SK-N-SH treated with all-trans-retinoic acid at 6 μM for 48 hours (cell line): ENCODE results near the gene FAM20C.

Experiments used
- ARNTL ChIP-seq: fragments of 450-650 bp; formaldehyde crosslinking; IDR thresholded peaks from 2 replicates; pipeline ENCODE4 v1.5.0; 2020; ENCODE audit warnings: low read depth, mild to moderate bottlenecking, moderate library complexity, borderline replicate concordance
- ESRRG ChIP-seq: fragments of 250-450 bp; sonication (Bioruptor Pico); IDR thresholded peaks from 2 replicates; pipeline ENCODE4 v1.6.1; 2021; ENCODE audit warnings: mild to moderate bottlenecking
- GLIS3 ChIP-seq: fragments of 250-450 bp; sonication (Bioruptor Pico); IDR thresholded peaks from 2 replicates; pipeline ENCODE4 v1.5.0; 2020; ENCODE audit warnings: mild to moderate bottlenecking, moderate library complexity
- PPARA ChIP-seq: fragments of 250-450 bp; sonication (Bioruptor Pico); IDR thresholded peaks from 2 replicates; pipeline ENCODE4 v1.5.0; 2020; ENCODE audit warnings: mild to moderate bottlenecking, borderline replicate concordance
- RARB ChIP-seq: fragments of 250-450 bp; sonication (Bioruptor Pico); IDR thresholded peaks from 2 replicates; pipeline ENCODE4 v1.8.0; 2021; ENCODE audit warnings: mild to moderate bottlenecking, moderate library complexity
- SNAI2 ChIP-seq: fragments of 250-450 bp; sonication (Bioruptor Pico); IDR thresholded peaks from 2 replicates; pipeline ENCODE4 v1.5.0; 2020; ENCODE audit warnings: mild to moderate bottlenecking, moderate library complexity
- TCF4 ChIP-seq: fragments of 250-450 bp; sonication (Bioruptor Pico); IDR thresholded peaks from 2 replicates; pipeline ENCODE4 v1.8.0; 2021; ENCODE audit warnings: mild to moderate bottlenecking, moderate library complexity, borderline replicate concordance
- ZC3H10 ChIP-seq: fragments of 250-450 bp; sonication (Bioruptor Pico); IDR thresholded peaks from 2 replicates; pipeline ENCODE4 v1.5.1; 2021; ENCODE audit warnings: mild to moderate bottlenecking, moderate library complexity
- ZFP3 ChIP-seq: fragments of 250-450 bp; sonication (Bioruptor Pico); IDR thresholded peaks from 2 replicates; pipeline ENCODE4 v1.5.0; 2020; ENCODE audit warnings: mild to moderate bottlenecking, moderate library complexity
- TF ChIP-seq, protein P1 (sequence below): fragments of 250-450 bp; sonication (Bioruptor Pico); IDR thresholded peaks from 2 replicates; pipeline ENCODE4 v1.5.1; 2021; ENCODE audit warnings: mild to moderate bottlenecking, moderate library complexity
- TF ChIP-seq, protein P2 (sequence below): fragments of 250-450 bp; sonication (Bioruptor Pico); IDR thresholded peaks from 2 replicates; pipeline ENCODE4 v1.5.1; 2020; ENCODE audit warnings: low read depth, mild to moderate bottlenecking, moderate library complexity
- TF ChIP-seq, protein P3 (sequence below): fragments of 250-450 bp; sonication (Bioruptor Pico); IDR thresholded peaks from 2 replicates; pipeline ENCODE4 v1.8.0; 2020; ENCODE audit warnings: mild to moderate bottlenecking, moderate library complexity, borderline replicate concordance

DNA sequence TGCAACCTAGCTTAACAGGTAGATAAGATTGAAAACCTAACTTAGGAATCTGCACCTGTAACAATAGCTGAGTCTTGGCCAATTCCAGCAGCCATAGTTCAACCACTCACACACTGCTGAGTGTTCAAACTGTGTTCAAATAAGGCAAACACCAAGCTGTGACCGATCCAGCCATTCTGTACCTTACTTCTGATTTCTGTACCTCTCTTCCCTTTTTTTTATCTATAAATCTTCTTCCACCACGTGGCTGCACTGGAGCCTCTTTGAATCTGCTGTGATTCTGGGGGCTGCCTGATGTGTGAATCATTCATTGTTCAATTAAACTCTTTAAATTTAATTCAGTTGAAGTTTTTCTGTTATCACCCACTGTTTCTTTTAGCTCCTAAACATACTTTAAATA is 81.9 kb downstream of the FAM20C start:
- TF ChIP-seq SNAI2 (CRISPR knock-in tag) (no peak), ZFP3 (CRISPR knock-in tag) (no peak), PPARA (CRISPR knock-in tag) (no peak), ARNTL (CRISPR knock-in tag) (no peak), RARB (no peak), GLIS3 (CRISPR knock-in tag) (no peak), TCF4 (CRISPR knock-in tag) (no peak), ZC3H10 (CRISPR knock-in tag) (no peak), ESRRG (CRISPR knock-in tag) (no peak)
- TF ChIP-seq, protein P1, sequence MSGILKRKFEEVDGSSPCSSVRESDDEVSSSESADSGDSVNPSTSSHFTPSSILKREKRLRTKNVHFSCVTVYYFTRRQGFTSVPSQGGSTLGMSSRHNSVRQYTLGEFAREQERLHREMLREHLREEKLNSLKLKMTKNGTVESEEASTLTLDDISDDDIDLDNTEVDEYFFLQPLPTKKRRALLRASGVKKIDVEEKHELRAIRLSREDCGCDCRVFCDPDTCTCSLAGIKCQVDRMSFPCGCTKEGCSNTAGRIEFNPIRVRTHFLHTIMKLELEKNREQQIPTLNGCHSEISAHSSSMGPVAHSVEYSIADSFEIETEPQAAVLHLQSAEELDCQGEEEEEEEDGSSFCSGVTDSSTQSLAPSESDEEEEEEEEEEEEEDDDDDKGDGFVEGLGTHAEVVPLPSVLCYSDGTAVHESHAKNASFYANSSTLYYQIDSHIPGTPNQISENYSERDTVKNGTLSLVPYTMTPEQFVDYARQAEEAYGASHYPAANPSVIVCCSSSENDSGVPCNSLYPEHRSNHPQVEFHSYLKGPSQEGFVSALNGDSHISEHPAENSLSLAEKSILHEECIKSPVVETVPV (CRISPR knock-in tag) = no peak
- TF ChIP-seq, protein P2, sequence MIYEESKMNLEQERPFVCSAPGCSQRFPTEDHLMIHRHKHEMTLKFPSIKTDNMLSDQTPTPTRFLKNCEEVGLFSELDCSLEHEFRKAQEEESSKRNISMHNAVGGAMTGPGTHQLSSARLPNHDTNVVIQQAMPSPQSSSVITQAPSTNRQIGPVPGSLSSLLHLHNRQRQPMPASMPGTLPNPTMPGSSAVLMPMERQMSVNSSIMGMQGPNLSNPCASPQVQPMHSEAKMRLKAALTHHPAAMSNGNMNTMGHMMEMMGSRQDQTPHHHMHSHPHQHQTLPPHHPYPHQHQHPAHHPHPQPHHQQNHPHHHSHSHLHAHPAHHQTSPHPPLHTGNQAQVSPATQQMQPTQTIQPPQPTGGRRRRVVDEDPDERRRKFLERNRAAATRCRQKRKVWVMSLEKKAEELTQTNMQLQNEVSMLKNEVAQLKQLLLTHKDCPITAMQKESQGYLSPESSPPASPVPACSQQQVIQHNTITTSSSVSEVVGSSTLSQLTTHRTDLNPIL = no peak
- TF ChIP-seq, protein P3, sequence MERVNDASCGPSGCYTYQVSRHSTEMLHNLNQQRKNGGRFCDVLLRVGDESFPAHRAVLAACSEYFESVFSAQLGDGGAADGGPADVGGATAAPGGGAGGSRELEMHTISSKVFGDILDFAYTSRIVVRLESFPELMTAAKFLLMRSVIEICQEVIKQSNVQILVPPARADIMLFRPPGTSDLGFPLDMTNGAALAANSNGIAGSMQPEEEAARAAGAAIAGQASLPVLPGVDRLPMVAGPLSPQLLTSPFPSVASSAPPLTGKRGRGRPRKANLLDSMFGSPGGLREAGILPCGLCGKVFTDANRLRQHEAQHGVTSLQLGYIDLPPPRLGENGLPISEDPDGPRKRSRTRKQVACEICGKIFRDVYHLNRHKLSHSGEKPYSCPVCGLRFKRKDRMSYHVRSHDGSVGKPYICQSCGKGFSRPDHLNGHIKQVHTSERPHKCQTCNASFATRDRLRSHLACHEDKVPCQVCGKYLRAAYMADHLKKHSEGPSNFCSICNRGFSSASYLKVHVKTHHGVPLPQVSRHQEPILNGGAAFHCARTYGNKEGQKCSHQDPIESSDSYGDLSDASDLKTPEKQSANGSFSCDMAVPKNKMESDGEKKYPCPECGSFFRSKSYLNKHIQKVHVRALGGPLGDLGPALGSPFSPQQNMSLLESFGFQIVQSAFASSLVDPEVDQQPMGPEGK = no peak
